ENCODE results near the gene FAP.

FAP gene

DNA sequence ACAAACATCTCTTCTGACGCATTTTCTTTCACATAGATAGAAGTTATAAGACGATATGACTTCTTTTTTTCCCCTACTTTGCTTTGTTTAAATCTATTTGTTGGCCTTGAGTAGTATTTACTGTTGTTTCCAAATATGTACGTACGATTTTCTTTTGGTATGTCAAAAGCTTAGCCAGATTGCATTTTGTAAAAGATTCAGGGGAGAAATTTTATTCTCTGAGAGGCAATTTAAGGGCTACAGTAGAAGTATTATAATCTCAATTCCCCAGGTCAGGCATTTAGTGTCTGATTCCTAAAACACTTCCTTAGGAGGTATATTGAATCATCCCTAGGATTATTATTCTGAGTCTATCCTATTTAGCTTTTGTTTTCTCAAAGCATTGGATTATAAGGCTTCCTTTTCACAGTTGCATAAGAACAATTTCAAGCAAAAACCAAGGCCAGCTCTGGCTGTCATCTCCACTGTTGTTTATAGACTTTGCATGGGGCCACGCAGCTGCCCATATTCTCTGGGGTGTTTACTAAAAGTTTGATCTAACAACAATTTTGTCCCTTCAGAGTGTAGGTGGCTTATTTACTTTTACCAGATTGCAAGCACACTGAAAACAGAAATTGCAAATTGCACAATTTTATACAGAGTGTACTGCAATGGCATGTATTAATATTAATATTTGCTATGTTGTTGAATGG, 57.6 kb downstream of the FAP start:
- no peak for DNase-seq

DNA sequence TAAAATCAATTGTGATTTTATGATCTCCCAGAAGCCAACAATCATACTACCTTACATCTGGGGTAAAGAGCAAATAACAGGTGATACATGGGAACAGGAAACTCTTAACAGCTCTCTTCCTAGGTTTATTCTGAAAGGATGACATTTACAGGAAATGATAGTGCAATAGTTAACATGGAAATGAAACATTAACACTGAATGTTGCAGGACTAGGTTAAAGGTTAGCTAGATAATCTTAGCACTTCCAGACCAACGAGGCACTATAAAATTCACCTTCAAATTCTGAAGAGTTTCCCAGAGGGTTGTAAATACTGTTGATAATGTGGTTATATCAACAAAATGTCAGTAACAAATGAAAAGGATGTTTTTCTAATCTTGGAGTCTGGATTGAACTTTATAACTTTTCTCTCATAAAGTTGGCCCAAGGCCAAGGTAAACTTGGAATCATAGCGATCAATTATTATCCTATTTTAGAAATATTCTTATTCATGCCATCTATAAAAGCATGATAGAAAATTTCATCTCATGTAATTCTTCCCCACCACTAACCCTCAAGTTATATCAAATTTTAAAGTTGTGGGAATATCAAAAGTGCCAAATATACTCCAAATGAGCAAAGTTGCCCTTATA, 58.3 kb downstream of the FAP start:
- no peak for DNase-seq

DNA sequence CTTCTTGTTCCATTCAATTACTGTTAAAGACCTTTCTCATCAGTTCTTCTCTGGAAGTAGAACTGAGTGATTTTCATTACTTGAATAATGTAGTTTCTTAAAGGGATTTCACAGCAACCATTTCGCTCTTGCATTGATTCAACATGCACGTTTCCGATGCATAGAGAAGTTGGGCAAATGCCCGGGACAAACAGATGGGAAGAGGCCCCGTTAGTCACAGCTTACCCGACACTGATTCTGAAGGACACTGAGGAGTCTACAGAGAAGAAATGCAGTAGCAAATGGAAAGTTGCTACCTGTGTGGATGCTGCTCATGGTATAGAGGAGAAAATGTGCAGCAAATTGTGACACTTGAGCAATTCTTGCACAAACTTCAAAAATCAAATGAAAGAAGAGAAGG, 58.9 kb downstream of the FAP start:
- no peak for DNase-seq

DNA sequence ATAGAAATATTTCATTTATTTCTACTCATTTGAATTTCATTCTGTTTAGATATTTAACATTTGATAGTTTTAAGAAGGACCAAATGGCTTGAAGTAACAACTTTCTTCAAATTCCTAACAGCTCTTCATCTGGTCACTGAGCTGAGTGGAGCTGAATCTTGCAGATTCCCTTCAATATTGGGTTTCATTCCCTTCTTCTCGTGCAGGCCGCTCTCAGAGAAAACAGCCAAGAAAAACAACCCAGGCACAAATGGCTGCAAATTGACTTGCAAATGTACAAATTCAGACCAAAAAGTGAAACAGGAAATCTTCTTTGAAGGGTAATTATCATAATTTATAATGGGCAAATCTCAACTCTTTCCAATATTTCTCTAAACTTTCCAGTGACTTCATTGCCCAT, 60.9 kb downstream of the FAP start:
- no peak for DNase-seq

DNA sequence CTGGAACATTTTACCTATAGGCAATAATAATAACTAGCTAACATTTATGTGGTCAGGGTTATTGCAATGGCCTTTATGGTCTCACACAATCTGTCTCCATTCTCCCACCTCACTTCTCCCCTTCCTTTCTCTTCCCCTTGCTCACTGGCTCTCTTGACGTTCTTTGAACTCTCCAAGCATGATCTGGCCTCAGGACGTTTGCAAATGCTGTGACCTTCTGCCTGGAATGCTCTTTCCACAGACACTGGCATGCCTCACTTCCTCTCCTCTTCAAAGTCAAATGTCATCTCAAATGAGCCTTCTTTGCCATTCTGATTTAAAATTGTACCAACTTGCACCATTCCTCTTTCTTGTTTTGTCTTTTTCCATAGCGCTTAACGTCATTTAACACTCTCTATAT, 65.9 kb downstream of the FAP start:
- DNase-seq, result no peak

DNA sequence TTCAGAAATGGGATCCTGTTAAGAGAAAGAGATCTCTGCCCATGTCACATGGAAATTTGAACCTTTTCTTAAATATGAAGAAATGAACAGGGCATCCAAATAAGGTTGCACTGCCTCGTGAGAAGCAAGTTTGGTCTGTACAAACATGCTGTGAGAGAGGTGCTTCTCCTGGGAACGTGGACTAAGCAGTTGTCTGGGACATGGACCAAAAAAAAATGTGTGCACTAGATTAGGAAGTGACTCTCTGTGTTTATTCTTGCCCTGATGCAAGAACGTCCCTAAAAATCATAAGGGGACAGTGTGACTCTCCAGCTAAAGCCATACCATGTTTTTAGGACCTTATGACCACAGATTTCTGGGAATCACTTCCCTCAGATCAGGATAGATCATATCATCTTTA, 67.5 kb downstream of the FAP start:
- no peak for DNase-seq

DNA sequence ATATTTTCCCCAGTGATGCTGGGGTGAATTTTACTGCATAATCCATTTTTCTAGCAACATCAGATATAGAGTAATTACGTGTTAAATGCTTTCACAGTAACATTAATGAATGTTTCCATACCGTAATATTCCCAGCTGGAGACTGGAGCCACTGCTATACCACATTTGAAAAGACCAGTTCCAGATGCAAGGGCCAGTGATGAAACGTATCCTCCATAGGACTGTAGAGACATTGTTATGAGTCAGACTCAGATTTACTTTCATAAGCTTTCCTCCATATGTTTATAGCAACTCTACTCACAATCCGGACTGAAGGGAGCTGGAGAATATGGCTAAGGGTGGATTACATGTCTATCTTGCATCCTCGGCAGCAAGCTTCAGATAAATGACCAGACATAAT, 68.5 kb downstream of the FAP start:
- no peak for DNase-seq

DNA sequence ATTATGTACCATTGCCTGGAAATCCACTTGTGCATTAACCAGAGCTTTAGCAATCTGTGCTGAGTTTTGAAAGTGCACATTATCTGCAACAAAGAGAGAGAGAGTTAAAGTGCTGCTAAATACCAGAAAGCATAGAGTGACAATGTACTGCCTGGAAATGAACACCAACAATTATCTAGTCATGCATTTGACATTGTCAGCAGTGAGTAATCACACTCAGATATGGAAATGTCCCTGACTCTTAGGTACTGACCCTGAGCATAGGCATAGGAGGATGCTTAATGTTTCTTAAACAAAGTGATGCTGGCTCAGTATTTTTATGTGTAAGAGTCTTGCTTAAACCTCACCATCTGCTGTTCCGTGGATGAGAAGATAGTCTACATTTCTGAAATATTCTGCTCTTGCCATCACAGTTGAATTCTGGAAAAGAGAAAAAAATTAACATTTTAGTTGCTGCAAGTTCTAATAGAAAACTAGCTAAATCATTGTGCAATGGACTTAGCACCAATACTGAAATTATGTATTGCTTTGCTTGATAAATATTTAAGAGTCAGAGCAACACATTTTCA, 70.4 kb downstream of the FAP start:
- DNase-seq, result no peak

DNA sequence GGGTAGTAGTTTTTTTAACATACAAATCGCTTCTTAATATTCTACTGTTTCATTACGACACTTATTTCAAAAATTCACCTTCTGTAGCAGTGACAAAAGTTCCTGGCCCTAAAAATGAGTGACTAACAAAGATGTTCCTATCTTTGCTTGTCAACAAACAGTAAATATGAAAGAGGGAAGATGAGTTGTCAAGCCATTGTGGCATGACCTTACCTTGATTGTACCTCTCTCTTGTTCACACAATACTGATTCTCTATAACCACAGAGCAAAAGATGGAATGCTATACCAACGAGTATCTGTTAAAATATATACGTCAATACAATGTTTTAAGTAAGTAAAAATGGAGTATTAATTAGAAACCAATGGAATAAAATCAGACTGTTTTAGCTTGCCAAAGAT, 76.5 kb downstream of the FAP start:
- no peak for DNase-seq

DNA sequence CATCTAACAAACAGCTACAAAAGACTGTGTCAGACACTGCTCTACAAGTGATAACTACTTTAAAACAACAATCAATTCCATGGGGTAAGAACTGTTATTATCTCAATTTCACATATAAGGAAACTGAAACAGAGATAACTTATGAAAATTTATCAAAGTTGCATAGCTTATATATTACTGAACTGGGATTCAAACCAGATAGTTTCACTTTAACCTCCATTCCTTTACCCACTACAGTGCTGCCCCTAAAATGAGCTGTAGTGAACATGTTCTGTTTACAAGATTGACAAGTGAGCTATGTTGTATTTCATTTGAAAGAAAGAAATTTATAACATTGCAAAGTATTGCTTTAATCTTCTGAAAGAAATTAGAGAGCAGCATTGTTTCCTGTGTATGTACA, 77.1 kb downstream of the FAP start:
- DNase-seq, result no peak

DNA sequence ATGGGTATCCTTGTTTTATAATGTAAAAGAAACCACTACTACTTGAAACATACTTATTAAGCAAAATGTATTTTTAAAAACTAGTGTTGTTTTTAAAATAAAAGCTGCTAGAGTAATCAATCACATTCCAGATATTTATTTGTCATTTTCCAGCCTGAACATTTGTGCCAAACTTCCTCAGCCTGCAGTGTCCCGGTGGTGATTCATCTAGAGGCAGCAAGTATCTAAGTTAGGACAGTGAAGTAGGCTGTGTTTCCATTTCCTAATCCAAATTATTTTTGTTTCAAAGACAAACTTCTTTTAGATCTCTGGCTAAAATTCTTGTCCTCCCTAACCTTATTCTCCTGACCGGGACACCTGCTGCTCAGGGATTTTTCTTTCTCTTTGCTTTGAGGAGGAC, 78.4 kb downstream of the FAP start:
- DNase-seq, result no peak

DNA sequence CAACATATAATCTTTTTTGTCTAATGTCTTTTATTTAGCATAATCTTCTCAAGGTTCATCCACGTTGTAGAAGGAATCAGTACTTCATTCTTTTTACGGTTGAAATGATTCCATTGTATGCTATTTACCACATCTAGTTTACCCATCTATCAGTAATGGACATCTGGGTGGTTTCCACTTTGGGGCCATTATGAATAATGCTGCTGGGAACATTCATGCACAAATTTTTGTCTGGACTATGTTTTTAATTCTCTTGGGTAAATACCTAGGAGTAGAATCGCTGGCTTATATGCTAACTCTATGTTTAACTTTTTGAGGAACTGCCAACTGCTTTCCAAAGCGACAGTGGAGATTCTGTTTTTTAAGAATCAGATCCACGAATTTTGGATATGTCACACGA, 83.8 kb downstream of the FAP start:
- no peak for DNase-seq

DNA sequence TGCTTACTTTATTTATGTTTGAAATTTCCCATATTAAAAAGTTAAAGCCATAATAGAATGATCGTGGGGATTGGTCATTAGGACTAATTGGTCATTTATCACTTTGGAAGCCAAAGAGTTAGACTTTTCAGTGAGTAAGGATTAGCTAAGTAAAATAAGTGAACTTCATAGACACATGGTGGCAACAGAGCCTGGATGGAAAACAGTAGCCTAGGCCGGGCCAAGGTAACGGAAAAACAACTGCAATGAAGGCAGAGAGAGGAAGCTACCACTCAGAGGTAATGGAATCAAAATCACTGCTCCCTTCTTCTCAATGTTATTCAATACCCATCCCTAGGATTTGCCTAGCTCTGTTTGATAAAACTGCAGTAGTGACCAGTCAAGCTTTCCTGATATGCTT, 87.1 kb downstream of the FAP start:
- DNase-seq, result no peak

DNA sequence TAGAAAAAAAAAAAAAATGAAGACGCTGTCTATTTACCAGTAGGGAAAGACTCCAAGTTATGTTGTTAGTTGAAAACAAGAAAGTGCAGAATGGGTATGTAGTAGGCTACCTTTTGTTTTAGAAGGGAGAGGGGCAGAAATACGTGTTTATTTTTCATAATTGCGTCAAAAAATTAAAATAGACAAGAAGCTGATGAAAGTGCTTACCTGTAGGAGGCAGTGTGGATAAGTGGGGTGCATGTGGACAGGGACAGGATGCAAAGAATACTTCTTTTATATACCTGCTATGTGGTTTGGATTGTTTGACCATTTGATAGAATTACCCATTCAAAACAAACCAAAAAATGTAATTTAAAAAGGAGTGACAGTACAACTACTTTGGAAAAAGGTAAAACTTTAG, 88.2 kb downstream of the FAP start:
- DNase-seq, result no peak

DNA sequence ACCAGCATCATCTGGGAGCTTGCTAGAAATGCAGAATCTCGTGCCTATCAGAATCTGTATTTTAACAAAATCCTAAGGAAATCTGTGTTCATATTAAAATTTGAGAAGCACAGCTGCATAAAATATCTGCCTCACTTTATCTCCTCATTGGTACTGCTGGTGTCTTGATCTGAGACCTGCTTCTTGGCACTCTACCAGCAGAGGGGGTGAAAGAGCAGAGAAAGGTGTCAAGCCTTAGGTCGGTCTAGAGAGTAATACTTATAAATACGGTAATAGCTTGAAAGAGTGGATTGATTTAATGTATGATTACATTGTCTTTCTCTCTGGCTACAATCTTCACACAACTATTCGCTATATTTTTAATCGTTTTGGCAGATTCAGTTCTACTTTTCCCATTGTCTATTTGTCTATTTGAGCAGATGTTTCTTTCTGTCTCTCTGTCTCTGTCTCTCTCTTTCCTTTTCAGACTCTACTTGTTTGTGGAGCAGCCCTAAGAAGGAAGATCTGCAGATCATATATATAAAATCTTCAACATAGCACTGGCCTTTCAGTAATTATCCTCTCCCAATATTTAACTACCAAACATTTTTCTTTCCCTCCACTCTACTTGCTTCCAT, 89.5 kb downstream of the FAP start:
- DNase-seq, result peak; percentile 61

DNA sequence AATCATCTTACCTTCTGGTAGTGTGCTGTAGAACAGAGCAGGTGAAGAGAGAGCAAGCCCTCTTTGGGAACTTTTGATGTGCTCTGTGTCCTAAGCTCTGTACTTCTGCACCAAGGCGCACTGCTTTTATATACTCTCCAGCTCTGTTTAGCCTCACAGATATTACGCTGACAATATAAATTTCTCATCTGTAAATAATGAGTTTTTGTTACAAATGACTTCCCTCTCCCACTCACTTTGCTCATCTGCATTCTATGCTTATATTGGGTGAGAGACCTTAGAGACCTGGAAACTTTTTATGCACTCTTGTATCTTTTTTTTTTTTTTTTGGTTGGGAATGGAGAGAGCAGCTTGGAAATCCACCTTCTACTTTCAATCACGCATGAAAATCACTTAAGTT, 91.1 kb downstream of the FAP start, which contains the start of gene GCG:
GCG (minus strand) TSS at position 101 of the 400 bp plus-strand sequence. CDS start 3,069 bp downstream, outside the sequence.
- no peak for DNase-seq

DNA sequence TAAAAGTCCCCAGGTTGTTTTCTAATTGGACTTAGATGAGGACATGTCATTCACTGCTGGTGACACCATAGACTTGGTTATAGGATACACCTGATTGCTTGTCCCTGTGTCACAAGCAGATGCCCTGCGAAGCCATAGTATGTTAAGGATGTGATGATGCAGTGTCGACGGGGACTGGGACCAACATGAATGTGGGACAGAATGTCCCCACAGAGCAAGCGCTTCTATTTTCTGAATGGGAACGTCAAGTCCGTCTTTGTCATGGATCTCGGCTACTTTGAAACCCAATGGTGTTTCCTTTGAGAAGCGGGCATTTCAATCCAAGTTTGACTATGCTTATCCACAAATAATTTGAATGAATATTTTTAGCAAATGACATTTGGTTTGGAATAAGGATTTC, 93.3 kb downstream of the FAP start:
- DNase-seq, result no peak

DNA sequence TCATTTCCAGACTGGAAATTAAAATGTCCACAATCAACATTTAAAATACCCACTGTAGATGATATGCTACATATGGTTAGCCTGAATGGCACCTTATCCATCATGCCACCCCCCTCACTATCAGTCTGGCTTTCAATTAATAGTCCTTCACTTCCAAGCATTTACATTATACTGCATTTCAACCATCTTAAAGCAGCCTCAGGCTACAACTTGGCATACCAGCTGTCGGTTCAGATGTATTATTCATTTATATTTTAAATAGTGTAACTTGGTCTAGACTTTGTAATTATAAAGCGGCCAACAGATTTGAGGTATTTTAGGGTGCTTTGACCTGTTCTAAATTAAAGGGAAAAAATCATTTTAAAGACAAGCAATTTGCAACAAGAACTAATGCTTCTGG, 93.8 kb downstream of the FAP start:
- DNase-seq, result no peak

DNA sequence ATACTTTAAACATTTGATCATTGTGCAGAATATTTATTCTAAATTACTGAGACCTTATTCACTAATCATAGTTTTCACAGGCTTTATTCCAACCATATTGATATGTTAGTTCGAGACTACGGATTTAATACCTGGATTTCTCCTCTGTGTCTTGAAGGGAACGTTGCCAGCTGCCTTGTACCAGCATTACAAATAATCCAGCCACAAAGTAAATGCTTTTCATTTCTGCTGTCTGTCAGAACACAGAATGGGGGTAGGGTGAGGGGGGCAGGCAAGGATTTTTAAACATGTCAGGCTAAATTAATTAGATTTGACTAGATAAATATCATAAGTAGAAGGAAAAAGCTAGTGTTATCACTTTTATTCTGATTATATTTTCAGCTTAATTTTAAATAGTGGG, 94.3 kb downstream of the FAP start:
- no peak for DNase-seq

DNA sequence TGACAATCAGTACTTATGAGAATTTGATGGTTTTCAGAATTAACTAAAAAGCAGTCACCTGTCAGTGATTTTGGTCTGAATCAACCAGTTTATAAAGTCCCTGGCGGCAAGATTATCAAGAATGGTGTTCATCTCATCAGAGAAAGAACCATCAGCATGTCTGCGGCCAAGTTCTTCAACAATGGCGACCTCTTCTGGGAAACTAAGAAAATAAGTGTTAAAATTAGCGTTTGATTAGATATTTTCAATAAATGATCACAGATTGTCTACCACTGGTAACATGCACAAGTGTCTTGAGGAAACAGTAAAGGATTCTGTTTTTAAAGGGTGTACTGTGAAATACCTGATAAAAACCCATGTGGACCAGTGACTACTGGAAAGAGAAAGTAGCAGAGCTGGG, 99.3 kb downstream of the FAP start:
- no peak for DNase-seq

DNA sequence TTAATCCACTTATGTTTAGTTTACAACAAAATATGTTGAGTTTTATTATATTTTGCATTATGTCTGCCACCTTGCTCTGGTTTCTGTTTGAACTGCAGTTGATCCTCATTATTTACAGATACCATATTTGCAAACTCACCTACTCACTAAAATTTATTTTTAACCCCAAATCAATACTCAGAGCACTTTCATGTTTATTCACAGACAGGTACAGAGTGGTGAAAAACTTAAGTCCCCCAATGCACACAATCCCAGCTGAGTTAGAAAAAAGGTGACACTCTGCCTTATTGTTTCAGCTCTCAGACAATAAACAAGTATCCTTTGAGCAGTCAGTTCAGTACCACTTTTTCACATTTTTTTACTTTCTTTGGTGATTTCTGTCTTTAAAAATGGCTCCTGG, 104.9 kb downstream of the FAP start:
- no peak for DNase-seq

DNA sequence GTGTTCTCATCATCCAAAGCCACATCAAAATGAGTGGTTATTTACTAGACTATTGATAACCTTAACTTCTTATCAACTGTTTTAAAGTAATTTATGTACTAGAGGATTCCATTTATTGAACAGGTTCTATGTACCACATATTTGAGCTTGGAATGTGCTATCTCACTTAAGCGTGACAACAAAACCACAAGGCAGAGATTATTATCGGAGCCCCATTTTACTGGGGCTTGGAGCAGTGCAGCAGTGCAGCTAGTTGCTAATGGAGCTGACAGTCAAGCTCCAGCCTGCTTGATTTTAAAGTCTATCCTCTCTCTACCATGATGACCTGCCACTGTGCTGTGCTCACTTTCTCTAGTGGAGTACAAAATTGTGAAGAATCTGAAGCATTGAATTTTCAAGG, 115.8 kb downstream of the FAP start:
- no peak for DNase-seq

DNA sequence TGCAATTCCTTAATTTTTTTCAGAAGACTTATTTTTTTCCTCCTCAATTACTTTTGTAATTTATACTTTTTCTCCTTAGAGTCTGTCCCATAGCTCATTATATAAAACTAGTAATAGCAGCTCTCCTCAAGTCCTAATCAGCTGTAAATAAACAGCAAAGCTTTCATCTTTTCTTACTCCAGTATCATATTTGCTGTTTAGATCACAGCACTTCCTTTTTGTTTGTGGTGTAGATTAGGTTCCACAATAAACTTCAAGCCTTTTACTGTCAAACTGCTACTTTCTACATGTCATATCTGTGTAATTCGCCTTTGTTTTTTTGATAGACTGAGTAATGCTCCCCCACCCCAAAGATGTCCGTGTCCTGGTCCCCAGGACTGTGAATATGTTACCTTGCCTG, 116.7 kb downstream of the FAP start:
- DNase-seq, result no peak

DNA sequence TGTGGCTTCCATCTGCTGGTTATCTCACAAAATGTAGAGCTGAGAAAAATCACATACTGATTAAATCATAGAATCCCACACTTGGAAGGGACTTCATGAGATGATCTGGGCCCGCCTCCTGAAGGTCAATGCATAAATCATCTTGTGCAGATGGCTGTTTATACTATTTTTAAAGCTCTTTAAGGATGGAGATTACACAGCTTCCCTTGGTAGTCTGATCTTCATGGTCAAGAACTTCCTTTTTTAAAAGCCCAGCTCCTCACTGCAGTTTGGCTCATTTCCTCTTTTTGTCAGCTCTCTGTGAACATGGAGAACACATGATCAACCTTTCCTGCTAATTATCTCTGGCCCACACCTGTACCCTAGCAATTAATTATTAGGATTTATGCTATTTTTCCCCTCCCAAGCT, 117.1 kb downstream of the FAP start:
- peak; percentile 10 for DNase-seq
